ENCODE data around the gene TAF1D.

GRCh38 chr11:93728792-93729128 is 12.5 kb downstream of the TAF1D start:
- no peak for TF ChIP-seq EZH2phosphoT487 (conservative IDR thresholded peaks at IDR 0.05; ENCODE audit: low read length)
- TF ChIP-seq CTCF (IDR thresholded peaks at IDR 0.05; ENCODE audit: insufficient read depth, low read length, poor library complexity, severe bottlenecking), result no peak
